LNCAP (cell line): Measurements from ENCODE around the gene CFAP54.

Source experiments
- CTCF ChIP-seq: fragments of 450-650 bp; IDR thresholded peaks from 2 replicates; pipeline ENCODE4 v1.5.1; 2017; ENCODE audit warnings: mild to moderate bottlenecking

The CFAP54 gene

GRCh38 chr12:96710127-96710745, 220.9 kb downstream of the CFAP54 start:
- peak; percentile 24; the same call in 1 of the 2 replicates for TF ChIP-seq CTCF

- TF ChIP-seq CTCF, result no peak
Measured at GRCh38 chr12:96711364-96711763, 222.0 kb downstream of the CFAP54 start.

- TF ChIP-seq CTCF, result no peak
Measured at GRCh38 chr12:96714199-96714598, 224.8 kb downstream of the CFAP54 start.

- no peak for TF ChIP-seq CTCF
Measured at GRCh38 chr12:96719660-96720362, 230.4 kb downstream of the CFAP54 start.

- peak; percentile 20; the same call in 1 of the 2 replicates for TF ChIP-seq CTCF
Measured at GRCh38 chr12:96720363-96720705, 231.0 kb downstream of the CFAP54 start.

GRCh38 chr12:96729886-96730285, 240.5 kb downstream of the CFAP54 start:
- no peak for TF ChIP-seq CTCF

- no peak for TF ChIP-seq CTCF
Measured at GRCh38 chr12:96743606-96744005, 254.2 kb downstream of the CFAP54 start.
